DMS53 treated with DMSO at 0.1 percent for 48 hours (cell line): ENCODE results near the gene USP30.
"Not testable (repeated sequence)": the region's sequence is repeated elsewhere in the genome, so short reads cannot be mapped to it uniquely, and the experiment has no call there.

Experiments
- DNase-seq: peaks from one replicate; lab custom pipeline; 2025; ENCODE audit not compliant: unreplicated experiment; lab: John Stamatoyannopoulos, UW

USP30 gene

DNA sequence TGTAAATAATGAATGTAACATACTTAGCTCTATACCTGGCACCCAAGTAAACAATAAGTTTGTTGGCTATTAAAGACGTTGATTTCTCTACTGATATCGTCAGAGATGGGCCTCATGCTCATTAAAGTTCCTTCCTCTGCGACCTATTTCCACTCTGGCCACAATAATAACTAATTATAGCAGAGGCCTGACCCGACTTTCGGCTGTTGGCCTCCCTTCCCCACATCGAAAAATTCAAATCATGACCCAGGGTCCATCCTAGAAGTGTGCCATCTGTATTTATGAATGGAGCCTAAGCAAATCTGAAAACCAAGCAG lies 321 bp upstream of the USP30 start:
- DNase-seq: no peak

DNA sequence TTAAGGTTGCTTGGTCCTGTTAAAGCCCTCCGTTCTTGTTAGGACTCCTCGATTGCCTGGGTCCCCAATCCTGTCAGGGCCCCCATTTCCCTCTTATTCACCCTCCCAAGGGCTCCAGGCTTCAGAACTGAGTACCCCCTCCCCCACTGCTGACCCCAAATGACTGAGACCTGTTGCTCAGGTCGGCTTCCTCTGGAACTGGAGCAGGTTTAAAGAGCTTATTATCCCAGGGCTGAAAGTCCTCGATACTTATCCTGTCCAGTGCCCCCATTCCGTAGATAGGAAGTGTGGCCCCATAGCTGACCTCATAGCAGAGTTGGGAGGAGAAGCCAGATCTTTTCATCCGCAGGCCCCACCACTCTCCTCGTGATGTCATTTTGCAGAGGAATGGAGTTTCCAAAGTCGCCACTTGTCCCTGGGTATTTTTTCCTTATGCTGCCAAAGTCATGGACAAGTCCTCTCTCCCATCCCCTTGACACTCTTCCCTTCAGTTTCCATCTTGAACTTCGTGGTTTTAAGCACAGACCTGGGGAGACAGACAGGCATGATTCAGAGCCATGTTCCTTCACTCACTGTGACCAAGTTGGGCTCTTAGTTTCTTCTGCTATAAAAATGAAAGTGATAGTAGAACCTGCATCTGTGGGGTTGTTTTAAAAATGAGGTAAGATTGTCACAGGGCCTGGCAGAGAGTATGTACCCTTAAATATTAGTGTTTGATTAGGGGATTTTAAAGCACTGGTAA lies 1.2 kb downstream of the USP30 start:
- no peak for DNase-seq

DNA sequence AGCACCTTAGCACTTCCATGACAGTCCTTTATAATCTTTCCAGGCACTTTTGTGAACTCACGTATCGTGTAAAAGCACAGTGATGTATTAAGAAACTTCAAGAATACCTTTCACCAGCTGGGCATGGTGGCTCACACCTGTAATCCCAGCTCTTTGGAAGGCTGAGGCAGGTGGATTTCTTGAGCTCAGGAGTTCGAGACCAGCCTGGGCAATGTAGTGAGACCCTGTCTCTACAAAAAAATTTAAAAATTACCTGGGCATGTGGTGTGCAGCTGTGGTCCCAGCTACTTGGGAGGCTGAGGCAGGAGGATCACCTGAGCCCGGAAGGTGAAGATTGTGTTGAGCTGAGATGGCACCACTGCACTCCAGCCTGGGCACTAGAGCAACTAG lies 1.7 kb downstream of the USP30 start:
- DNase-seq: not testable (repeated sequence)

DNA sequence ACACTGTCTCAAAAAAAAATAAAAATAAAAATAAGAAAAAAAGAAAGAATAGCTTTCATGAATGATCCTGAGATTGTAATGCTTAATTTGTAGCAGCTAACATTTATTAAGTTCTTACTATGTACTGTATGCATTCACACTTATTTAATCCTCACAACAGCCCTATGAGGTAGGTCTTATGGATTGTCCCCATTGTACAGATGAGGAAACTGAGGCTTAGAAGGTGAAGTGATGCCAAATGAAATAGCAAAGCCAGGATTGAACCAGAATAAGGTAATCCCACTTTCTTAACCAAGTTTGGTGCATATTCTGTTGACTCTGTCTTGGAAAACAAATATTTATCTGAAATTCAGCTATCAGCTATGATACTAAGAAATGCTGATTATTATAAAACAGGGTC lies 2.1 kb downstream of the USP30 start:
- no peak for DNase-seq

DNA sequence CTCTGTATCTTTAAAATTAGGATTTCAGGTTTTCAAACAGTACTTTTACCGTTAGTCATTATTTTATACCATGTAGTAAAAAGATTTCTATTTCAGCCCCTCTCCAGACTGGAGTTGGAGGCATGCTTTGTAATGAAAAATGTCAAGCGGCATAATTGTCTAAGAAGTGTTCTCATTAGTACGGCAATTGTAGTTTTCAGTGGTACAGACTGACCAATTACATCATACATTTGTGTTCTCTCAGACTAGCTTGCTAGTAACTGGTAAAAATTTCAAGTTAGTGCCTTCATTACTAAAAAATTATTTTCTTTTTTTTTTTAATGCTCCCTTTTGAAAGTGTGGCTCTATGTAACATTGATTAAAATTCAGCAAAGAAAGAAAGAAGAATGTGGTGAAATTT lies 4.5 kb downstream of the USP30 start:
- DNase-seq: no peak

DNA sequence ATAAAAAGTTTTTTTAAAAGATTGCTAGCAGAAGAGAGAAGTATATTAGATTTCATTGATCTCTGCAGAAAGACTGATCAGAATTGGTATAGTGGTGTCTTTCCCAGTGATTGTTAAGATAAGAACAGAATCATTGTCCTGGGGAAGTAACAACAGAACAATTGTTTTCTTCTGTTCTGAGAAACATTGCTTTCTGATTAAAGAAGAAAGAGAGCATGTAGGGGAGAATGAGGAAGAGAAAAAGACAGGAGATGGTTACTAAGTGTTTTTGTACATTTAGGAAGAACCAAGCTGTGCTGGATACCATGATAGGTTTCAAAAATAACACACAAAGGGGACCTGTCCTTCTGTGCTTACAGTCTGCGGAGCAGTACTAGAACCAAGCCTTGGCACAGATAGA lies 5.0 kb downstream of the USP30 start:
- no peak for DNase-seq

DNA sequence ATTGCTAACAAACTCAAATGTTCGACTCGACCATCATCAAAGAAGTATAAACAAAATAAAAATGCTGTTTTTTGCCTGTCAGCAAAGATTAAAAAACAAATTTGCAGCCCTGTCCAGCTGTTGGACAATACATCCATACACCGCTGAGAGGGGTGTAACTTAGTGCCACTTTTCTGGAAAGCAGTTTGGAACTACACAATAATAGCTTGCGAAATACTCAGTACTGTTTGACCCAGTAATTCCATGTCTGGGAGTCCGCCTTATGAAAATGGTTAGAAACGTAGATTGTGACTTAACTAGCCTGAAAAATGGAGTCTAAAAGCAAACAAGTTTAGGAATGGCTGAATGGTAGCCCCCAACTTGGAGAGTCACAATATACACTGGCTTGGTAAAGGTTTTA lies 6.4 kb downstream of the USP30 start:
- DNase-seq: no peak

DNA sequence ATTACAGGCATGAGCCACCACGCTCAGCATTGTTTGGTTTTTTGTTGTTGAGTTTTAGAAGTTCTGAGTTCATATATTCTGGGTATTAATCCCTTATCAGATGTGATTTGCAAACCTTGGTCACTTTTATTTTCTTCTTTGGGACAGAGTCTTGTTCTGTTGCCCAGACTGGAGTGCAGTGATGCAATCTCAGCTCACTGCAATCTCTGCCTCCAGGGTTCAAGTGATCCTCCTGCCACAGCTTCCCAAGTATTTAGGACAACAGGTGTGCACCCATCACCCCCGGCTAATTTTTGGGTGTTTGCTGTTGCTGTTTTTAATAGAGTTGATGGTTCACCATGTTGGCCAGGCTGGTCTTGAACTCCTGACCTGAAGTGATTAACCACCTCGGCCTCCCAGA lies 11.8 kb downstream of the USP30 start:
- DNase-seq: no peak

DNA sequence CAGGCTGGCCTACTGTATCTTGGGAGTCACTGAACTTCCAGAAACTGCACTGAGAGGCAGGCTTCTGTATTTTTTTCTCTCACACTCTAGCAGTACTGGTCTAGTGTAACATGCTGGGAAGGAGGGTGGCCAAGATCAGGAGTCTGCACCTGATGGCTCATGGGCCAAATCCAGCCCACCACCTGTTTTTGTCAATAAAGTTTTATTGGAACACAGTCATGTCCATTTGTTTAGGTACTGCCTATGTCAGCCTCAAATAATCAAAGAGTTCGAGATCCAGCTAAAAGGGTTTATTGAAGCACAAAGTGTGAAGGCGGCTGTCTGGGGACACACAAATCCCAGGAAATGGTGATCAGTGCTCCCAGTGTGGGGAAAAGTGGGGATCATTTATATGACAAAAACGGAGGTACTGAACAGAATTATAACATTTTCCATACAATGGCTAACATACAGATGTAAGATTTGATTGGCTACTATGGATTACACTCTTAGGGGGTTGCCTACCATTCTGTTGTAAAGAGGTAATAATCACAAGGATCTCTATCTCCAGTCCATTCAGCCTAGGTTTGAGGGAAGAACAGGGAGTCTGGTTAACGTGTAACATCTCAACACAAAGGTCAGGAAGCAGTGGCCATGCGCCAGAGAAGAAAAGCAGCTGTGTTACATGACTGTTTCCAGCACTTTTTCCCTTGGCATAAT lies 12.9 kb downstream of the USP30 start:
- peak; percentile 44 for DNase-seq

DNA sequence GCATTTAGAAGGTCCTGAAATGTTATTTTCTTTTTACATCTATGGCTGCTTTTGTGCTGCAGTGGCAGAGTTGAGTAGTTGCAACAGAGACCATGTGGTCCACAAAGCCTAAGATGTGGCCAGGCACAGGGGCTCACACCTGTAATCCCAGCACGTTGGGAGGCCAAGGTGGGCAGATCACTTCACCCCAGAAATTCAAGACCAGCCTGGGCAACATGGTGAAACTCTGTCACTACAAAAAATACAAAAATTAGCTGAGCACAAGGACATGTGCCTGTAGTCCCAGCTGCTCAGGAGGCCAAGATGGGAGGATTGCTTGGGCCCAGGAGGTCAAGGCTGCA lies 13.4 kb downstream of the USP30 start:
- DNase-seq: no peak

DNA sequence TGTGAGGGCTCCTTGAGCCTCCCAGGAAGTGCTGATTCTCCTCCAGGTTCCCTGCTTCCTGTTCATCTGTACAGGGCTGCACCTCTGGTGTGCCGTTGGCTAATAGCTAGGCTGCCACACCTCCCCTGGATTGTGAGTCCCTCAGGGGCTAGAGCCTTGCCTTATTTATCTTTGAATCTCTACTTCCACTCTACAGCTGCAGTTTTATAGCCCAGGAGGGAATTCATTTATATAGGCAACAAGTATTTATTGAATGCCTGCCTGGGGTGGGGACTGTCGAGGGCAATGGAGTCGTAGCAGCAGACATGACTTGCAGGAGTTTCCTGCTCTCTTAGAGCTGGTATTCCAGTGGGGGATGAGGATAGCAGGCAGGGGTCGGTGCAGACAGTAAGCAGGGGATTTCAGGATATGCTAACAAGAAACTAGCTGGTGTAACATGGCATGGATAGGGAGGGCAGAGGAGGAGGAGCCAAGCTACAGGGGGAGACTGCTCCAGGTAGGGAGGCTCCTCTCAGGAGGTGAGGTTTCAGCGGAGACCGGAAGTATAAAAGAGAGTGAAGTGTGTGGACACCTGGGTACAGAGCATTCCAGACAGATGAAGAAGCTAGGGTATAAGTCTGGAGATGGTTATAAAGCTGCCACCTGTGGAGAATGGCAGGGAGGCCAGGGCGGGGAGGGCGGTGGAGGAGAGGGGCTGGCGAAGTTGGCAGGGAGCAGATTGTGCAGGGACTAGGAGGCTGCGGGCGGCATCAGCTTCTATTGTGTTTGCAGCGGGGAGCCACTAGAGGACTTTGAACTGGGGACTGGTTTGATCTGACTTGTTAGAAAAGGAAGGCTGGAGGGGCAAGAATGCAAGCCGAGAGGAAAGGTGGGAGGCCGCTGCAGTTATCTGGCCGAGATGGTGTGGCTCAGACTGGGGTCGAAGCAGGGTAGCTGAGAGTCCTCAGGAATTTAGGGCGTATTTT lies 17.2 kb downstream of the USP30 start:
- no peak for DNase-seq

DNA sequence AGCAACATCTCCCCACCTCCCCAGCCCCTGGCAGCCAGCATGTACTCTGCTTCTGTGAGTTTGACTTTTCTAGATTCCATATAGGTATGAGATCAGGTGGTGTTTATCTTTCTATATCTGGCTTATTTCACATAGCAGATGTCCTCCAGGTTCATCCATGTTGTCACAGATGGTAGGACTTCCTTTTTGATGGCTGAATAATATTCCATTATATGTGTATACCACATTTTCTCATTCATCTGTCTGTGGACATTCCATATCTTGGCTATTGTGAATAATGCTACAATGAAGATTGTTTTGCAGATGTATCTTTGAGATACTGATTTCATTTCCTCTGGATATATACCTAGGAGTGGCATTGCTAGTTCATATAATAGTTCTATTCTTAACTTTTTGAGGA lies 22.5 kb downstream of the USP30 start:
- no peak for DNase-seq

DNA sequence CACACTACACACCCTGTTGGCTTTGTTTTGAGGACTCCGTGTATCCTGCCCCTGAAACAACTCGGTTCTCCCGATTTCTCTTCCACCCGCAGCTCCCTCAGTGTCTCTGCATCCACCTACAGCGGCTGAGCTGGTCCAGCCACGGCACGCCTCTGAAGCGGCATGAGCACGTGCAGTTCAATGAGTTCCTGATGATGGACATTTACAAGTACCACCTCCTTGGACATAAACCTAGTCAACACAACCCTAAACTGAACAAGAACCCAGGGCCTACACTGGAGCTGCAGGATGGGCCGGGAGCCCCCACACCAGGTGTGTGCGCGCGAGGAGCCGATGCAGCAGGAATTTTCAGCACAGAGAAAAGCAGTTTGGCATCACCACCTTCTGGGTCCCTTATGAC lies 30.4 kb downstream of the USP30 start:
- no peak for DNase-seq

DNA sequence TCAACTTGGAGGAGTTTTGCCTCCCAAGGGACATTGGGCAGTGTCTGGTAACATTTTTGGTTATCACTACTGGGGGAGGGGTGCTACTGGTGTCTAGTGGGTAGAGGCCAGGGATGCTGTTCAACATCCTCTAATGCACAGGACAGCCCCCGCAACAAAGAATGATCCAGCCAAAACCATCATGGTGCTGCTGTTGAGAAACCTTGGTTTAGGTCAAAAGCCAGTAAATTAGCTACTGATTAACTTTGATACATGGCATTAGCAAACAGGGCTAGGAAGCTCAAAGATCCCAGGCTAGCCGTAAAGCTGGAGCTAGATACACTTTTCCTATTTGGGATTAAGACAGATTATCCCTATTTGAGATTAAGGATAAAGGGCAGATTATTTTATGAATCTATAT lies 32.0 kb downstream of the USP30 start:
- no peak for DNase-seq

DNA sequence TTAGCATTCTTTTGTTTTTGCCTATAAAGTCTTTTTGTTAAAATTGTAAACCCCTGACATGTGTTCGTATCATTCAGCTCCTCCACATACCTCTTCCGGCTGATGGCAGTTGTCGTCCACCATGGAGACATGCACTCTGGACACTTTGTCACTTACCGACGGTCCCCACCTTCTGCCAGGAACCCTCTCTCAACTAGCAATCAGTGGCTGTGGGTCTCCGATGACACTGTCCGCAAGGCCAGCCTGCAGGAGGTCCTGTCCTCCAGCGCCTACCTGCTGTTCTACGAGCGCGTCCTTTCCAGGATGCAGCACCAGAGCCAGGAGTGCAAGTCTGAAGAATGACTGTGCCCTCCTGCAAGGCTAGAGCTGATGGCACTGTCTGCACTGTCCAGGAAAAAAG lies 33.2 kb downstream of the USP30 start:
- no peak for DNase-seq

DNA sequence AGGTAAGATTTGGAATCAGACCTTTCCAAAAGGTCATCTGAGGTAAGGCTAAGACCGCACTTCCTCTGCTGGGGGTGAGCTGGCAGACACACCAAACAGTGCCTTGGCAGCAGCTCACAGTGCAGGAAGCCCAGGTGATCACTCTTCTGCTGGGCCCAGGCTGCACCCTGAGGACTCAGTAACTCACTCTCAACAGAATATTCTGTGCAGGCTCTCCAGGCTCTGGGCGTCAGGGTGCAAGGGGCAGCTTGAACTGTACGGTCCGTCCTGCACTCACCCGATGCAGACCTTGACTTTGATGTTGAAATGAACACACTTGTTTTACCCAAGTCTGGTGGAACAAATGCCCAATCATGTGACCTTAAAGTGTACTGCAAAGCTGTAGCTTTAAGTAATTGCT lies 34.9 kb downstream of the USP30 start:
- DNase-seq: no peak

DNA sequence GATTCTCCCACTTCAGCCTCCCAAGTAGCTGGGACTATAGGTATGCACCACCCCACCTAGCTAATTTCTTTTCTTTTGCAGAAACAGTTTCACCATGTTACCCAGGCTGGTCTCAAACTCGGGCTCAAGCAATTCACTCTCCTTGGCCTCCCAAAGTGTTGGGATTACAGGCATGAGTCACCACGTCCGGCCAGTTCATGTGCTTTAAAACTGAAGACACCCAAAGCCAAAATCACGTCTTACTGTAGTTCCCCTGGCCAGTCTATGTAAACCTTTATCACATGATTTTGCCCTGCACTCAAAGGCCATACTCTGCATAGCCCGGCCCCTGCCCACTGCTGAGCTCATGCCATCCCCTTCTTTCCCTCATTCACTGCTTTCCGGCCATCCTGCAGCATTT lies 36.4 kb downstream of the USP30 start:
- DNase-seq: no peak

DNA sequence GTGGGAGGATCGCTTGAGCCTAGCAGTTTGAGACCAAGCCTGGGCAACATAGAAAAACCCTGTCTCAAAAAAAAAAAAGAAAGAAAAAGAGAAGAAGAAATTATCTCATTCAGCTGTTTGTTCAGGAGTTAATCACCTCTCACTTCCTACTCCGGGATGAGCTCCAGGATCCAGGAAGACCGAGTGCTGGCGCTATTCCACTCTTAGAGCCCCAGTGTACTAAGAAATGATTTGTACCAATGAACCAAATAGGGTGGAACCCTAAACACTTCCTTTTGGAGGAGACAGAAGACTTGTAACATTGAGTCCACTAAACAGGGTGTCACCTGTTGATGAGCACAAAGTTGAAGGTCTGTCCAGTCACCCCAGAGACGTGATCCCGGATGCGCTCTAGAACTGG lies 37.3 kb downstream of the USP30 start:
- DNase-seq: no peak

DNA sequence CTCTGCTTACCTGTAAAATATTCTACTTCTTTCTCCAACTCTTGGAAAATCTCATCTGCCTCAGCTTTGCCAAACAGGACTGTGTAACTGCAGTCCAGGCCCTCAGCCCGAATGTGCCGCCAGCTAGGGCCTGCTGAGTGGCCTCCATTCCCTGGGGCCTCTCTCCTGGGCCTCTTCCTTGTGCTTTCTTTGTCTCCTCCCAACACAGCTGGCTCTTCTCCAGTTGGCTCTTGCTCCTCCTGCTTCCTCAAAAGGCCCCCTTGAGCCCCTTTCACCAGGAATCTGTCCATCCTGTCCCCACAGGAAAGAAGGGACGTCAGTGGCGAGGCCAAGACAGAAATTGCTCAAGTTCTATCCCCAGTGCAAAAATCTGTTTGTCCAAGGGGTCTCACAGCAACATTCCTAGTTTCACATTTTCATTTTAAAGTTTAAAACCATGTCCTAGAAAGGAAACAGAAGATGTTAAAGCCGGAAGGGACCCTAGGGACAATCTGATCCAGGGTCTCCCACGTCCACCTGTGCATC lies 40.2 kb downstream of the USP30 start:
- no peak for DNase-seq

DNA sequence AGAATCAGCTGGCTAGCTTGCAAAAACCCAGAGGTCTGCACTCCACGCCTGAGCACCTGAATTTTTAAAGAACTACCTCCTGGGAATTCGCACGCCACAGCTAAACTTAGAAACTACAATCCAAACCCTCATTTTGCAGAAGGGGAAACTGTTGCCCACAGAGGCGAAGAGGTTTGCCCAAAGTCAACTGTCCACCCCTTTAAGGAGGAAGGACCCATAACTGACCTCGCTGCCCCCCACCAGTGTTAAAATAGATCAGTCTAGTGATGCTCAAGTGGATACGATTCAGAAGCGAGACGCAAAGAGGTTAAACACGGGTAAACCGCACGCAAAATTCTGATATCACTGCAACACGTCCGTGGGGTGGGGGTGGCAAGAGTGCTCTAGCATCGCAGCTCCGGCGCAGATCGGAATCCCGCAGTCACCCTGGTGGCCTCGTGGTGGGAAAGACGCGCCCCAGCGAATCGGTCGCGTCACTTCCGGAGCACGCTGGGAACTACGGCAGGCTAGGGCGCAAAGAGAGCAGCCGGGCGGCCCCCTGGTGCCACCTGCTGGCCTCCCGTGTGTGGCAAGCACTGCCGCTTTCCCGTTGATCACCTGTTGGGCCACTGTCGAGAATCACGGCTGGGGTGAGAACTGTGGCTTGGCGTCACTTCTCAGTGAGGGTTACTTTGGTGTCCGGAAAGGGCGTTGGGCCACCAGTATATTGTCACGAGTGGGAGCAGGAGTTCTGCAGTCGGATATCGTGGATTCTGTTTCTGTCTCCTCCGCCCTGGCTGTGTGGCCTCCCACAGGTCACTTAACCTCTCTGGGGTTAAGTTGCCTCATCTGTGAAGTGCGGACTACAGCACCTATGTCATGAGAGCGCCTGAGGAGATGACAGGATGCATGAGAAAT lies 40.9 kb downstream of the USP30 start, which contains the start of gene ALKBH2:
Gene ALKBH2 (minus strand): TSS at position 451 of the 897 bp plus-strand sequence. CDS start 686 bp downstream, outside the sequence.
- peak; percentile 94 for DNase-seq

DNA sequence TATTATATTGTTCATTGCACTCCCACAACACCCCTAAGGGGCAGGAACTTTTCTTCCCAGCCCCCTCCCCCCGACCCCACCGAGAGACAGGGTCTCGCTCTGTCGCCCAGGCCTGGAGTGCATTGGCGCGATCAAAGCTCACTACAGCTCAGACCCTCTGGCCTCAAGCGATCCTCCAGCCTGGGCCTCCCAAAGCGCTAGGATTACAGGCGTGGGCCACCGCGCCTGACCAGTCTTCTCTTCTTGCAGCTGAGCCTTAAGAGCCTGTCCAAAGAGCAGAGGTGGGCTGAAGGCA lies 44.7 kb downstream of the USP30 start:
- no peak for DNase-seq
